HG03571 (cell line): ENCODE measurements around the gene SLC16A8.

Source experiments
- ATAC-seq: cut with Tn5 transposase; IDR thresholded peaks from one replicate; pipeline ENCODE4 v1.9.1; 2021; ENCODE audit not compliant: unreplicated experiment

SLC16A8 gene

DNA sequence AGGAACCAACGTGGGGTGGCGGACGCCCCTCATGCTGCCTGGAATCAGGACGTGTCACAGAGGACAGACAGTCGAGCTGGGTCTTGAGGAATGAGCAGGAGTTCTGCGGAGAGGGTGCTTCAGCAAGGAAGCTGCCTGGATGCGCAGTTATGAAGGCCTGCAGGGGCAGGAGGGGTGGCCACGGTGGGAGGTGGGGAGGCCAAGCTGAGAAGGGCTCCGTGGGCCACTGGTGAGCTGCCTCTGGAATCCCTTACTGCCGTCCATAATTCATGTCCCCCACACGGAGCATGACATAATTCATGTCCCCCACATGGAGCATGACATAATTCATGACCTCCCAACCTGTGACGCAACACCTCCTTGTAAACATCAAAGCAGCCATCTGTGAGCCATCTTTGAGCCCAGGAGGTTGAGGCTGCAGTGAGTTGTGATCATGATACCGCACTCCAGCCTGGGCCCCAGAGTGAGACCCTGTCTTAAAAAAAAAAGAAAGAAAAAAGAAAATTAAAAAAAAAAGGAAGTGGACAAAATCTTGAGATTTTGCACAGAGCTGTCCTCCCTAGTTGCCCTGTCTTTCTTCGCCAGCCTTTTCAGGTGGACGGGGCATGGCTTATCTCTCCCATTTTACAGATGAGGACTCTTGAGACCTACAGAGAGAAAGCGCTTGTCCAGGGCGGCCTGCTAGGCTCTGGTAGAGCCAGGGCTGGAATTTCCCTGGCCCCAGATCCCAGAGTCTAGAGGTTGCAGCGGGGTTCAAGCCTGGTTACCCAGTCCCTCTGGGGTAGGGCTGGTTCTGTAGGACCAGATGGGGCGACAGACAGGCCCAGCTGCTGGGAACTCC lies 51.1 kb downstream of the SLC16A8 start:
- ATAC-seq: no peak

DNA sequence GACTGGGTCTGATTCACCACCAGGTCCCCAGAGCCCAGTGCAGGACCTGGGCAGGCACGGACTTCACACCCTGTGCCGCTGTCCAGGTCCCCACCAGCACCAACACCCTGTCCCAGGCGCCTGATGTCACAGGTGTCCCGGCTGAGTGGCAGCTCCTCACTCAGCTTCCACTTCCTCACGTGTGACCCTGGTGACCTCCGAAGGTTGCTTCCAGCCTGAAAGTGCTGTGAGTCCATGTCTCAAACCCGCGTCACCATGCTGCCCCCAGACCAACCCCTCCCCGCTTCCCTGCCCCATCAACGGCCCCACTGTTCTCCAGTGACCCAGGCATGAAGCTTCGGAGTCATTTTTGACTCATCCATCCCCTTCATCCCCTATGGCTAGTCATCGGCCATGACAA lies 52.5 kb downstream of the SLC16A8 start:
- ATAC-seq: no peak

DNA sequence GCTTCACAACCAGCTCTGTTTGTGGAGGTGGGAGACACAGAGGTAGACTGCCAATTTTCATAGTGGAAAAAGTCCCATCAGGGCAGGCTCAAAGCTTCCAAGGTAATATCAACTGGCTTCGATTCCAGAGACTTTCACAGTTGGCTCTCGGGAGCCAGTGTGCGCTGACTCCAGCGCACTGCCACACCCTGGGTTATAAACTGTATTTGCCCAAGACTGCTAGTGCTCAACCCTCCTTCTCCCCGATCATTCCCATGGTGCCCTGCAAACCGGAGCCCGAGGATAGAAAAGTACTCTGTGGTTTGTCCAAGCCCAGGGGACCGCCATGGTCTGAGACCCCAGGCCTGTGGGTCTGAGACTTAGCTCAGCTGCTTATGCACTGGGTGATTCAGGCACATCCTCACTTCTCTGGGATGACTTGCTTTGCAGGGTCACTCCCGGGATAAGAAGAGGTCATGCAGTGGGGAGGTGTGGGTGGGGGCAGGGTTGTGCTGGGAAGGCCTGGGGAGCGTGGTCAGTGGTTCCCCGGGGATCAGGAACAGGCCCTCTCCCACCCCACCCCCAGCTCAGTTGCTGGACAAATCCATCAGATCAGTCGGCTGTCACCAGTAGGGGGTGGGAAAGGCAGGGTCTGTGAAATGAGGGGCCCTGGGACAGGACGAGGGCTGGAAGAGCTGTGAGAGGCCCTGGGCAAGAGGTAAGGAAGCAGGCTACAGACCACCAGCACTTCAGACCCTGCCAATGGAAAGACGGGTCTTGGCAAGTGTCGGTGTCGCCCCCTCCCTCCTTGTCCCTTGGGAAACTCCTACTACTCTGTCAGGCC lies 53.5 kb downstream of the SLC16A8 start:
- no peak for ATAC-seq

DNA sequence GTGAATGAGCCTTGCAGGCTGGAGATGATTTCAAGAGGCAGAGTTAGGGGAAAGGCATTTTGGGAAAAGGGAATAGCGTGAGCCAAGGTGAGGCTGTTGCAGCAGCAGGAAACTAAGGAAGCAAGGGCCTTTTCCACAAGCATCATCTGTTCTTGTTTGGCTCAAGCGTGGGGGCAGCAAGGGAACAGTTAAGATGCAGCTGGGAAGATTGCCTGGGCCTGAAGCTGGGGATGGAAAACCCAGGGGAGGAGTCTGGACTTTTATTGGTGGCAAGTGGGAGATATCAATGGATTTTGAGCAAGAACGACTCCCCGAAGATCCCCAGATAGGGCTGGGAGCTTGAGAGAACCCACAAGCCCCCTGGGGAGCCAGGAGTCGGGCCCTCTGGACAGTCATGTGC lies 54.1 kb downstream of the SLC16A8 start:
- no peak for ATAC-seq

DNA sequence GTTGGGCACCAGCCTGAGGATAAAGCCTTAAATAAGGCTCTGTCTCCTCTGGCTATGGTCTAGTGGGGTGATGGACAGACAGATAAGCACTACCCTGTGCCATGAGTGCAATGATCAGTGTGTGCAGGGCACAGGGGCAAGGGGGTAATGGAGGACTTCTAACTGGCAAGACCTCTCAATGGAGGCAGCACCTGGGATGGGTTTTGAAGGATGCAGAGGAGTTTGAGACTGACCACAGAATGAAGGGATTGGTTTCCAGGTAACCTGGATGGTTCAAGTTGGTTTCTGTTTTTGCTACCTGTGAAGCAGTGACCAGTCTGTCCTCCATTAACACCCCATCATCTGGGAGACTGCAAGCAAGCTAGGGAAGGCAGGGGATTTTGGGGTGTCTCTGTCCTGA lies 54.6 kb downstream of the SLC16A8 start:
- ATAC-seq: no peak

DNA sequence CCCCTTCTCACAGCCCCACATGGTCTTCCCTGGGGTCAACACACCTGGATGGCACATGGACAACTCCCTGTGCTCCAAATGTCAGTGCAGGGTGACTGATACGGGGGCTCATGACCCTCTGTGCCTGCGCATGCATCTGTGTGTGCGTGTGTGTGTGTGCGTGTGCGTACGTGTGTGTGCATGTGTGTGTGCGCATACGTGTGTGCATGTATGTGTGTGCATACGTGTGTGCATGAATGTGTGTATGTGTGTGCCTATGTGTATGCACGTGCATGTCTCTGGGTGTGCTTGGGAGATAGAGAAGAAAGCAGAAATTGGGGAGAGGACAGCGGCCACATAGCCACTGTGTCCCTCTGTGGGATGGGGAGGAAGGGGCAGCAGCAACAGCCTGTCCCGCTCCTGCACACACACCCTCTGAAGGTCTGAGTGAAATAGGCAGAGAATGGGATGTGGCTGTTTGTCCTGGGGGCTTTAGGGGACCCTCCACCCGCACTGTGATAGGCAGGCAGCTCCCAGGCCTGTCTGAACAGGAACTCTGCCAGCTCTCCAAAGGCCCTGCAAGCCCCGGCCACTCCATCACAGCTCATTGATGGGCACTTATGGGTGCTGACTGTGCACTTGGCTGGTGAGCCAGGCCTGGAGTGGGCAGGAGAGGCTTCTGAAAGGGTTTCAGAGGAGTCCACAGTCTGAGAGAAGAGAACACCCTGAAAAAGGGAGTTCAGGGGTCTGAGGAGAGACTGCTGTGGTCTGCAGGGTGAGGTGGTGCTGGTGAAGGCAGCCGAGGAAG lies 55.4 kb downstream of the SLC16A8 start:
- no peak for ATAC-seq
